HepG2 (cell line): ENCODE measurements around the gene THOC6. TPM values are rescaled to one million over a fixed set of nuclear protein-coding genes. Genes with fewer than 3 reads are reported as not detected.

Experiments
- AKNA ChIP-seq: sonication (generic); formaldehyde crosslinking; IDR thresholded peaks from 2 replicates; pipeline ENCODE4 v1.4.0; 2020; ENCODE audit warnings: missing genetic modification reagents, borderline replicate concordance
- E2F2 ChIP-seq: sonication (generic); formaldehyde crosslinking; IDR thresholded peaks from 2 replicates; pipeline ENCODE4 v1.4.0; 2020; ENCODE audit warnings: missing genetic modification reagents, borderline replicate concordance
- ERF ChIP-seq: IDR thresholded peaks from 2 replicates; pipeline ENCODE4 v1.6.1; 2018; ENCODE audit warnings: missing biosample characterization, missing genetic modification reagents
- GATAD1 ChIP-seq: IDR thresholded peaks from 2 replicates; pipeline ENCODE4 v1.6.1; 2016; ENCODE audit warnings: missing genetic modification reagents, missing compliant biosample characterization
- TFE3 ChIP-seq: IDR thresholded peaks from 2 replicates; pipeline ENCODE4 v1.6.1; 2016
- WIZ ChIP-seq: sonication (generic); formaldehyde crosslinking; IDR thresholded peaks from 2 replicates; pipeline ENCODE4 v1.5.1; 2020; ENCODE audit warnings: mild to moderate bottlenecking, missing genetic modification reagents
- ZBTB7A ChIP-seq: sonication (generic); formaldehyde crosslinking; IDR thresholded peaks from 2 replicates; pipeline ENCODE4 v1.8.0; 2022; ENCODE audit warnings: mild to moderate bottlenecking, missing genetic modification reagents
- ZNF12 ChIP-seq: sonication (generic); formaldehyde crosslinking; IDR thresholded peaks from 2 replicates; pipeline ENCODE4 v1.5.0; 2020; ENCODE audit warnings: missing genetic modification reagents
- ZNF124 ChIP-seq: sonication (generic); formaldehyde crosslinking; IDR thresholded peaks from 2 replicates; pipeline ENCODE4 v1.4.0; 2020; ENCODE audit warnings: missing genetic modification reagents
- ZNF280B ChIP-seq: sonication (generic); formaldehyde crosslinking; IDR thresholded peaks from 2 replicates; pipeline ENCODE4 v1.5.0; 2020; ENCODE audit warnings: missing genetic modification reagents, mild to moderate bottlenecking, borderline replicate concordance
- ZNF577 ChIP-seq: sonication (generic); formaldehyde crosslinking; IDR thresholded peaks from 2 replicates; pipeline ENCODE4 v1.4.0; 2020; ENCODE audit warnings: mild to moderate bottlenecking, low read depth, missing genetic modification reagents, borderline replicate concordance
- ZNF616 ChIP-seq: sonication (generic); formaldehyde crosslinking; IDR thresholded peaks from 2 replicates; pipeline ENCODE4 v1.5.0; 2020; ENCODE audit warnings: low read depth, mild to moderate bottlenecking, missing genetic modification reagents
- ZNF704 ChIP-seq: sonication (generic); formaldehyde crosslinking; IDR thresholded peaks from 2 replicates; pipeline ENCODE4 v1.8.1; 2023; ENCODE audit warnings: mild to moderate bottlenecking, inconsistent platforms, moderate library complexity, missing genetic modification reagents, borderline replicate concordance
- ZNF746 ChIP-seq: sonication (generic); formaldehyde crosslinking; IDR thresholded peaks from 2 replicates; pipeline ENCODE4 v1.8.0; 2022; ENCODE audit warnings: mild to moderate bottlenecking, missing genetic modification reagents
- ZNF770 ChIP-seq: sonication (generic); formaldehyde crosslinking; IDR thresholded peaks from 2 replicates; pipeline ENCODE4 v1.5.0; 2020; ENCODE audit warnings: mild to moderate bottlenecking, missing genetic modification reagents
- ZZZ3 ChIP-seq: sonication (generic); formaldehyde crosslinking; IDR thresholded peaks from 2 replicates; pipeline ENCODE4 v1.4.0; 2020; ENCODE audit warnings: missing genetic modification reagents, mild to moderate bottlenecking, borderline replicate concordance
- polyA plus RNA-seq, 8 experiments: library from polyadenylated mRNA; depleted of rRNA in 3 of 8; stranded (reverse) in 7 of 8; unstranded in 1 of 8; fragments of >200 nt; fragmentation: Illumina TruSeq in 4 of 8; extraction: Trizol in 4 of 8; gene quantifications; 2 replicates each; pipeline versions ENCODE4 v1.2.1 to v1.2.3, GENCODE V29; 2011 to 2016; ENCODE audit warnings: low read depth in 4 of 8, missing spikeins in 1 of 8, mixed read lengths in 1 of 8; ENCODE audit not compliant: insufficient read depth in 1 of 8
- total RNA-seq, 5 experiments: library from RNA; depleted of rRNA; stranded (reverse); fragments of >200 nt; fragmentation: Illumina TruSeq; extraction: Trizol; gene quantifications; 2 replicates each; pipeline ENCODE4 v1.2.3, GENCODE V29; 2016; ENCODE audit warnings: low read depth in 1 of 5

Gene THOC6
- total and polyA plus RNA-seq, 2 of the 13 experiments (the other 11 are each of a cell fraction or from before 2014, with no cell fraction given): 32.1 to 37.0 TPM

GRCh38 chr16:3065069-3065741 is 41.4 kb downstream of the THOC6 start, which contains the start of gene IL32 (continued):
- TF ChIP-seq ZNF280B (CRISPR knock-in tag): no peak
- TF ChIP-seq E2F2: 0 out of 2 replicates have a peak, but pooled peaks have one; percentile 77
- TF ChIP-seq ZNF746 (CRISPR knock-in tag): peak; percentile 44
- peak; percentile 51; the same call in 1 of the 2 replicates for TF ChIP-seq ZBTB7A (CRISPR knock-in tag)
- TF ChIP-seq AKNA (CRISPR knock-in tag): no peak
- TF ChIP-seq ZZZ3: peak; percentile 22; the same call in 1 of the 2 replicates
- no peak for TF ChIP-seq ZNF577 (CRISPR knock-in tag)
- TF ChIP-seq ZNF704: no peak; the same call in 1 of the 2 replicates
- TF ChIP-seq ZNF124: peak; percentile 21; the same call in 1 of the 2 replicates
- TF ChIP-seq GATAD1 (CRISPR knock-in tag): peak; percentile 73
- peak; percentile 83 for TF ChIP-seq ERF (CRISPR knock-in tag)
- TF ChIP-seq WIZ (CRISPR knock-in tag): no peak
- TF ChIP-seq TFE3: no peak; the same call in none of the 2 replicates
- TF ChIP-seq ZNF770 (CRISPR knock-in tag): no peak
- no peak for TF ChIP-seq ZNF12 (CRISPR knock-in tag)
- no peak for TF ChIP-seq ZNF616
